ENCODE measurements around the gene ARHGDIB. TPM values are rescaled to one million over a fixed set of nuclear protein-coding genes. Genes with fewer than 3 reads are reported as not detected.

ARHGDIB gene
- total and polyA plus RNA-seq, 2 of the 4 experiments (the other 2 are of a cell fraction), result 24.9 to 30.7 TPM

GRCh38 chr12:14931791-14932560, 29.4 kb downstream of the ARHGDIB start (continued):
- TF ChIP-seq, protein P1, sequence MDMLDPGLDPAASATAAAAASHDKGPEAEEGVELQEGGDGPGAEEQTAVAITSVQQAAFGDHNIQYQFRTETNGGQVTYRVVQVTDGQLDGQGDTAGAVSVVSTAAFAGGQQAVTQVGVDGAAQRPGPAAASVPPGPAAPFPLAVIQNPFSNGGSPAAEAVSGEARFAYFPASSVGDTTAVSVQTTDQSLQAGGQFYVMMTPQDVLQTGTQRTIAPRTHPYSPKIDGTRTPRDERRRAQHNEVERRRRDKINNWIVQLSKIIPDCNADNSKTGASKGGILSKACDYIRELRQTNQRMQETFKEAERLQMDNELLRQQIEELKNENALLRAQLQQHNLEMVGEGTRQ (IDR thresholded peaks at IDR 0.05; ENCODE audit: low read depth, low read length), result no peak

DNA sequence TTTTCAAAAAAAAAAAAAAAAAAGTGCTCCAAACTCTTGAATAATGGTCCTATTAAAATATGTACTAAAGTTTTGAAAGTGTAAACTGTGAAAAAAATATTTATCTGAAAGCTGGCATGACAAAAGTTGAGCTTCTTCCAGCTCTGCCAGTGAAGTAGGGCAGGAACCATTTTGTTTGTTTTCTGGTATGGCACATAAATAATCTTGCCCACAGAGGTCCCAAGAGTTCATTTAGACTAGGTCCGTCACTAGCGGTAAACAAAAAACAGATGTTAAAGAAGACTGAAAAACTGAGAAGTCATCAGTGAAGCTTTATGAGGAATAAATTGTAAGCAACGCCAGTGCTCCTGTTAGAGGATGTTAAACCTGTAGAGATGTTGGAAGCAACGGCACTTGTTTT, 30.0 kb downstream of the ARHGDIB start:
- H3K9me3 ChIP-seq (ENCODE audit: control insufficient read depth, insufficient read depth, low read length), result no peaks in the 10 kb centered on the region
- H3K56ac ChIP-seq (ENCODE audit: extremely low read depth, insufficient read depth, low read length), result no peak overlapping the region
- no peak overlapping the region for H3K27ac ChIP-seq (ENCODE audit: insufficient read depth, low read length)
- in situ Hi-C loops (cut with MboI; ENCODE audit: low sequenced_read_pairs) (no loop called here), intact Hi-C loops (cut with micrococcal nuclease) (loop anchor here (2.0 kb wide), 1 partner anchor 63 kb away; no protein-coding TSS in a partner anchor), dilution Hi-C loops (cut with HindIII; ENCODE audit: low sequenced_read_pairs, unreplicated experiment) (no loop called here)
- 0 out of 3 replicates have a peak overlapping the region, but pooled peaks have one; percentile 40 for H2BK15ac ChIP-seq (ENCODE audit: low read depth, low read length)
- peak overlapping the region; percentile 49; the same call in 1 of the 2 replicates for H2BK120ac ChIP-seq (ENCODE audit: low read depth, low read length)
- peak overlapping the region; percentile 80; the same call in 1 of the 2 replicates for H3K18ac ChIP-seq (ENCODE audit: low read depth, low read length)
- BruUV-seq (replicated peaks), result no TSS peak
- H3K14ac ChIP-seq (replicated peaks; ENCODE audit: low read depth, low read length), result no peak overlapping the region
- DNase-seq, result no peak
- ChIA-PET POLR2A (ENCODE audit: unreplicated experiment) (no interaction called here), CTCF (interaction anchor here (0.7 kb wide), 1 partner anchor 22 kb away, joined by 3 read pairs; no protein-coding TSS in a partner anchor)
- H4K8ac ChIP-seq (ENCODE audit: low read depth in 2 of 2, low read length in 2 of 2), result 0 out of 4 replicates have a peak overlapping the region, but pooled peaks of 1 of the 2 experiments have one; percentile 15
- H3K23ac ChIP-seq (ENCODE audit: low read depth, low read length), result no peak overlapping the region
- H3K9ac ChIP-seq (ENCODE audit: low read depth, low read length), result no peak overlapping the region
- H4K20me1 ChIP-seq (ENCODE audit: insufficient read depth, low read length), result no peaks in the 10 kb centered on the region
- H2AK9ac ChIP-seq (replicated peaks; ENCODE audit: low read depth, low read length, poor library complexity), result no peak overlapping the region
- WGBS, 2 experiments (ENCODE audit: extremely low coverage in 2 of 2, insufficient read length in 1 of 2), result 73% methylated on average over 3 of the region's 4 CpGs; no CpG with 5 or more reads in 1 of the 2 experiments
- H3K4me3 ChIP-seq (ENCODE audit: insufficient read depth, low read depth, low read length), result no peak overlapping the region
- H3K9me1 ChIP-seq (ENCODE audit: insufficient read depth, low read length), result no peaks in the 10 kb centered on the region; the same call in 1 of the 2 replicates
- no peaks in the 10 kb centered on the region for H3K36me3 ChIP-seq (ENCODE audit: control insufficient read depth, insufficient read depth, low read length)
- TF ChIP-seq CEBPB (IDR thresholded peaks at IDR 0.05; ENCODE audit: low read depth, low read length) (no peak), FOS (IDR thresholded peaks at IDR 0.05; ENCODE audit: low read depth, low read length) (no peak), POLR2A (IDR thresholded peaks at IDR 0.05; ENCODE audit: low read depth, low read length) (no peak)
- TF ChIP-seq, protein P1 (IDR thresholded peaks at IDR 0.05; ENCODE audit: low read depth, low read length), result no peak
- TF ChIP-seq, protein P2, sequence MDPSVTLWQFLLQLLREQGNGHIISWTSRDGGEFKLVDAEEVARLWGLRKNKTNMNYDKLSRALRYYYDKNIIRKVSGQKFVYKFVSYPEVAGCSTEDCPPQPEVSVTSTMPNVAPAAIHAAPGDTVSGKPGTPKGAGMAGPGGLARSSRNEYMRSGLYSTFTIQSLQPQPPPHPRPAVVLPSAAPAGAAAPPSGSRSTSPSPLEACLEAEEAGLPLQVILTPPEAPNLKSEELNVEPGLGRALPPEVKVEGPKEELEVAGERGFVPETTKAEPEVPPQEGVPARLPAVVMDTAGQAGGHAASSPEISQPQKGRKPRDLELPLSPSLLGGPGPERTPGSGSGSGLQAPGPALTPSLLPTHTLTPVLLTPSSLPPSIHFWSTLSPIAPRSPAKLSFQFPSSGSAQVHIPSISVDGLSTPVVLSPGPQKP (IDR thresholded peaks at IDR 0.05; ENCODE audit: borderline replicate concordance, low read depth, low read length), result no peak
- H4K91ac ChIP-seq (ENCODE audit: insufficient read depth, low read depth, low read length), result no peak overlapping the region
- no peak overlapping the region for H3K4me2 ChIP-seq (ENCODE audit: low read depth, low read length)
- no peak overlapping the region for H2AK5ac ChIP-seq (ENCODE audit: low read depth, low read length)
- peak overlapping the region; percentile 56 for H2BK20ac ChIP-seq (ENCODE audit: low read depth, low read length)
- H3K4ac ChIP-seq (ENCODE audit: low read depth, low read length), result no peak overlapping the region
- no peak for ATAC-seq (ENCODE audit: low read depth)
- H2AFZ ChIP-seq (replicated peaks; ENCODE audit: low read length, poor library complexity), result no peak overlapping the region
- peak overlapping the region; percentile 78; the same call in 1 of the 2 replicates for H4K5ac ChIP-seq (ENCODE audit: low read depth, low read length)
- peak overlapping the region; percentile 18 for H2BK5ac ChIP-seq (ENCODE audit: low read depth, low read length, poor library complexity, severe bottlenecking)
- H3K27me3 ChIP-seq (ENCODE audit: control insufficient read depth, insufficient read depth, low read length), result no peaks in the 10 kb centered on the region
- peaks cover 7% of the 10 kb centered on the region for H3K4me1 ChIP-seq (ENCODE audit: control insufficient read depth, insufficient read depth, low read length)
- no peaks in the 10 kb centered on the region for H3K79me1 ChIP-seq (ENCODE audit: low read depth in 1 of 2, low read length in 2 of 2)
